GM12878 (cell line): ENCODE measurements around the gene ADCY2. TPM values are rescaled to one million over a fixed set of nuclear protein-coding genes. Genes with fewer than 3 reads are reported as not detected.

Experiments
- ATAC-seq: fragments of 200-7000 bp; cut with Tn5 transposase; 3 replicates; pipeline ENCODE4 v1.9.1; 2020; ENCODE audit warnings: mild to moderate bottlenecking, moderate library complexity
- BruUV-seq: library from RNA; stranded (reverse); fragments of 400-500 nt; replicated peaks from 2 replicates; lab custom pipeline; 2021; lab: Mats Ljungman, UMichigan
- CTCF ChIA-PET: fragments of 300-600 bp; sonication (Branson Sonifier 250); formaldehyde crosslinking; extraction: SDS; loops from one replicate; lab custom pipeline; 2021; ENCODE audit warnings: inconsistent platforms; lab: Yijun Ruan, JAX
- POLR2A ChIA-PET: fragments of 350-600 bp; formaldehyde crosslinking; extraction: SDS; loops from one replicate; lab custom pipeline; 2021; ENCODE audit warnings: inconsistent platforms; lab: Charles Lee
- RAD21 ChIA-PET: fragments of 300-600 bp; sonication (Branson Sonifier 250); formaldehyde crosslinking; loops from one replicate; lab custom pipeline; 2023; ENCODE audit warnings: antibody characterized with exemption; ENCODE audit not compliant: unreplicated experiment; lab: Charles Lee
- SMC1A ChIA-PET: fragments of 300-600 bp; sonication (Branson Sonifier 250); formaldehyde crosslinking; loops from one replicate; lab custom pipeline; 2023; ENCODE audit not compliant: unreplicated experiment, uncharacterized antibody; lab: Charles Lee
- DNase-seq: peaks from one replicate; pipeline ENCODE4 v3.0.0-alpha.2; 2011; ENCODE audit warnings: low read depth, low spot score
- FAIRE-seq: peaks from 3 replicates; lab custom pipeline; 2011; peaks lifted over from hg19 to GRCh38; lab: Jason Lieb, UNC
- H2AFZ ChIP-seq: 2 replicates; pipeline ENCODE4 v1.6.0; 2011; ENCODE audit warnings: low read depth, low read length, control low read depth; ENCODE audit not compliant: control insufficient read depth
- H3K27ac ChIP-seq: 2 replicates; pipeline ENCODE4 v1.5.1; 2011; ENCODE audit warnings: control low read depth; ENCODE audit not compliant: control insufficient read depth, insufficient read depth
- H3K27me3 ChIP-seq, 2 experiments: replicated peaks in 1 of 2; 2 replicates each; pipeline versions ENCODE4 v1.6.0 to v1.6.1; 2011; ENCODE audit warnings: low read length in 1 of 2; ENCODE audit not compliant: control insufficient read depth in 2 of 2, insufficient read depth in 2 of 2
- H3K36me3 ChIP-seq, 2 experiments: 2 replicates each; pipeline ENCODE4 v1.5.1; 2011; ENCODE audit warnings: low read length in 1 of 2; ENCODE audit not compliant: control insufficient read depth in 2 of 2, insufficient read depth in 2 of 2
- H3K4me1 ChIP-seq: 2 replicates; pipeline ENCODE4 v1.6.1; 2011; ENCODE audit warnings: mild to moderate bottlenecking, low read length, moderate library complexity, mixed read lengths; ENCODE audit not compliant: control insufficient read depth, insufficient read depth
- H3K4me2 ChIP-seq: 2 replicates; pipeline ENCODE4 v1.6.0; 2011; ENCODE audit warnings: control low read depth; ENCODE audit not compliant: control insufficient read depth, insufficient read depth
- H3K4me3 ChIP-seq: fragments of 200-600 bp; sonication (generic); 2 replicates; pipeline ENCODE4 v1.5.1; 2016
- H3K79me2 ChIP-seq: 2 replicates; pipeline ENCODE4 v1.6.0; 2011; ENCODE audit warnings: low read length; ENCODE audit not compliant: control insufficient read depth, insufficient read depth
- H3K9ac ChIP-seq: 2 replicates; pipeline ENCODE4 v1.8.0; 2011; ENCODE audit warnings: low read length, control low read depth, mixed read lengths; ENCODE audit not compliant: control insufficient read depth, insufficient read depth
- H3K9me3 ChIP-seq: replicated peaks from 3 replicates; pipeline ENCODE4 v1.5.1; 2011; ENCODE audit warnings: mild to moderate bottlenecking, low read length; ENCODE audit not compliant: control insufficient read depth, insufficient read depth
- H4K20me1 ChIP-seq: 2 replicates; pipeline ENCODE4 v1.6.0; 2011; ENCODE audit not compliant: control insufficient read depth, insufficient read depth
- ATF7 ChIP-seq: fragments of 450-650 bp; IDR thresholded peaks from 2 replicates; pipeline ENCODE4 v1.6.1; 2016; ENCODE audit warnings: low read depth, mild to moderate bottlenecking
- CHD2 ChIP-seq: IDR thresholded peaks from 2 replicates; pipeline ENCODE4 v1.6.1; 2011; ENCODE audit warnings: low read depth, low read length, improper control_type of control experiment, borderline replicate concordance
- CHD4 ChIP-seq: fragments of 200-600 bp; sonication (generic); IDR thresholded peaks from 2 replicates; pipeline ENCODE4 v1.6.1; 2016; ENCODE audit warnings: mild to moderate bottlenecking
- EP300 ChIP-seq, 2 experiments: fragments of 150-350 bp in 1 of 2; IDR thresholded peaks; 2 replicates each; pipeline ENCODE4 v1.6.1; 2011 to 2012; ENCODE audit warnings: low read depth in 2 of 2, low read length in 2 of 2, borderline replicate concordance in 1 of 2, improper control_type of control experiment in 1 of 2, inconsistent platforms in 1 of 2; ENCODE audit not compliant: control insufficient read depth in 1 of 2
- HDAC2 ChIP-seq: fragments of 200-600 bp; sonication (generic); IDR thresholded peaks from 2 replicates; pipeline ENCODE4 v1.6.1; 2017
- MEF2A ChIP-seq: IDR thresholded peaks from 2 replicates; pipeline ENCODE4 v1.6.1; 2011; ENCODE audit warnings: low read depth, mild to moderate bottlenecking, low read length, moderate library complexity; ENCODE audit not compliant: insufficient read depth
- POLR2AphosphoS2 ChIP-seq: IDR thresholded peaks from 2 replicates; pipeline ENCODE4 v1.6.1; 2011; ENCODE audit warnings: low read depth, mild to moderate bottlenecking, low read length, improper control_type of control experiment, moderate library complexity
- SMC3 ChIP-seq: IDR thresholded peaks from 2 replicates; pipeline ENCODE4 v1.6.1; 2011; ENCODE audit warnings: low read length, improper control_type of control experiment, borderline replicate concordance
- SREBF1 ChIP-seq: IDR thresholded peaks from 2 replicates; pipeline ENCODE4 v1.6.1; 2012; ENCODE audit warnings: mild to moderate bottlenecking, low read length
- SRF ChIP-seq, 2 experiments: IDR thresholded peaks; 2 replicates each; pipeline ENCODE4 v1.6.1; 2011; ENCODE audit warnings: low read depth in 2 of 2, low read length in 2 of 2, mild to moderate bottlenecking in 1 of 2, moderate library complexity in 1 of 2
- WGBS: methylation state at CpG from one replicate; pipeline ENCODE4 v1.1.6; 2016; ENCODE audit warnings: low lambda C conversion rate; ENCODE audit not compliant: insufficient replicate concordance, insufficient coverage; ENCODE audit errors: missing lambda C conversion rate; 5-methylcytosine and 5-hydroxymethylcytosine counted together
- in situ Hi-C: fragments of 300-500 bp; cut with MboI; formaldehyde crosslinking; loops from 9 replicates; pipeline ENCODE4 v1.14.3; 2018; ENCODE audit warnings: mixed read lengths
- intact Hi-C: fragments of 100-400 bp; cut with micrococcal nuclease; formaldehyde crosslinking; loops from one replicate; pipeline ENCODE4 v1.14.2; 2022; ENCODE audit not compliant: unreplicated experiment
- polyA plus RNA-seq, 11 experiments: library from polyadenylated mRNA; depleted of rRNA in 4 of 11; unstranded in 6 of 11; stranded (reverse) in 5 of 11; fragments of >200 nt; fragmentation: Nextera tagmentation in 4 of 11; fragmentation: Illumina TruSeq in 1 of 11; extraction: Ambion mirVana in 4 of 11; extraction: Trizol in 1 of 11; gene quantifications; 1 replicate in 1 of 11; 2 replicates in 10 of 11; pipeline versions ENCODE4 v1.2.1 to v1.2.3, GENCODE V29; 2011 to 2016; ENCODE audit warnings: inconsistent platforms in 2 of 11, missing spikeins in 2 of 11, low read depth in 1 of 11
- total RNA-seq, 4 experiments: library from RNA; depleted of rRNA in 3 of 4; stranded (reverse); fragments of >200 nt in 3 of 4; fragmentation: Illumina TruSeq in 1 of 4; extraction: Trizol in 1 of 4; gene quantifications; 2 replicates each; pipeline versions ENCODE4 v1.2.1 to v1.2.3, GENCODE V29; 2013 to 2021
- TF ChIP-seq, protein P1 (sequence below): fragments of 450-650 bp; IDR thresholded peaks from 2 replicates; pipeline ENCODE4 v1.6.1; 2017; ENCODE audit warnings: mild to moderate bottlenecking, moderate library complexity
- TF ChIP-seq, protein P2 (sequence below): fragments of 450-650 bp; IDR thresholded peaks from 2 replicates; pipeline ENCODE4 v1.6.1; 2016; ENCODE audit warnings: mild to moderate bottlenecking
- TF ChIP-seq, protein P3 (sequence below): fragments of 450-650 bp; IDR thresholded peaks from 2 replicates; pipeline ENCODE4 v1.6.1; 2014; ENCODE audit warnings: mild to moderate bottlenecking

ADCY2 gene
- total and polyA plus RNA-seq, 10 of the 15 experiments (the other 5 are each of a cell fraction or from before 2014, with no cell fraction given) = 0.07 to 0.26 TPM; not detected in 8

DNA sequence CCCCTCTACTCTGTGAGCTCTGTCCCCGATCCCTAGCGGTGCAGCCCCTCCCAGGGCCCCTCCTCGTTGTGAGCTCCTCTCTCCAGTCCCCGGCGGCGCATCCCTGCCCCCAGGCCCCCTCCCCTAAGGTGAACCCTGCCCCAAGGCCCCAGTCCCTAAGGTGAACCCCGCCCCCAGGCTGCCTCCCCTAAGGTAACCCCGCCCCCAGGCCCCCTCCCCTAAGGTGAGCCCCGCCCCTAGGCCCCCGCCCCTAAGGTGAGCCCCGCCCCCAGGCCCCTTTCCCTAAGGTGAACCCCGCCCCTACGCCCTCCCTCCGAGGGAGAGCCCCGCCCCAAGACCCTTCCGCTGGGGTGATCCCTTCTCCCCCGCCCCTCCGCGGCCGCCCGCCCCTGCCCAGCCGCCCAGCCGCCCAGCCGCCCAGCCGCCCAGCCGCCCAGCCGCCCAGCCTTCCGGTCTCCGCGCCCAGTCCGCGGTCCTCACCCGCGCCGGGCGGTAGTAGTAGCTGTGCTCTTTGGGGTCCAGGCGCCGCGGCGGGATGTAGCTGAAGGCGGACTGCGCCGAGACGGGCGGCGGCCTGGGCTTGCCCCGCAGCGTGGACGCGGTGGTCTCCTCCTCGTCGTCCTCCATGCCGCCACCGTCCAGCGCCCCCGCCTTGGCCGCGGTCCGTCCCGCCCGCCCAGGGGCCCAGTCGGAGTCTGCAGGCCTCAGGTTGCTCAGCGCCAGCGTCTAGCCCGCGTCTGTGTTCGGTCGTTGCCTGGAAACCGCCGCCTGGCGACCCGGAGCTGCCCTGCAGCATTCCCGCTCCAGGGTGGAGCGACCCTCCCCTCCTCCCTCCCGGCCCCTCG is 454.7 kb downstream of the ADCY2 start, which contains the start of gene CFAP90 (continued):
- no peak for TF ChIP-seq ATF7
- no peak for TF ChIP-seq POLR2AphosphoS2
- TF ChIP-seq SRF (IDR thresholded peaks at IDR 0.05; ENCODE audit: low read depth in 2 of 2, low read length in 2 of 2) = no peak
- TF ChIP-seq SREBF1 = no peak
- no peak for TF ChIP-seq HDAC2
- no peak for TF ChIP-seq EP300 (IDR thresholded peaks at IDR 0.05; ENCODE audit: borderline replicate concordance in 1 of 2, control insufficient read depth in 1 of 2, low read depth in 2 of 2, low read length in 2 of 2)
- TF ChIP-seq, protein P1, sequence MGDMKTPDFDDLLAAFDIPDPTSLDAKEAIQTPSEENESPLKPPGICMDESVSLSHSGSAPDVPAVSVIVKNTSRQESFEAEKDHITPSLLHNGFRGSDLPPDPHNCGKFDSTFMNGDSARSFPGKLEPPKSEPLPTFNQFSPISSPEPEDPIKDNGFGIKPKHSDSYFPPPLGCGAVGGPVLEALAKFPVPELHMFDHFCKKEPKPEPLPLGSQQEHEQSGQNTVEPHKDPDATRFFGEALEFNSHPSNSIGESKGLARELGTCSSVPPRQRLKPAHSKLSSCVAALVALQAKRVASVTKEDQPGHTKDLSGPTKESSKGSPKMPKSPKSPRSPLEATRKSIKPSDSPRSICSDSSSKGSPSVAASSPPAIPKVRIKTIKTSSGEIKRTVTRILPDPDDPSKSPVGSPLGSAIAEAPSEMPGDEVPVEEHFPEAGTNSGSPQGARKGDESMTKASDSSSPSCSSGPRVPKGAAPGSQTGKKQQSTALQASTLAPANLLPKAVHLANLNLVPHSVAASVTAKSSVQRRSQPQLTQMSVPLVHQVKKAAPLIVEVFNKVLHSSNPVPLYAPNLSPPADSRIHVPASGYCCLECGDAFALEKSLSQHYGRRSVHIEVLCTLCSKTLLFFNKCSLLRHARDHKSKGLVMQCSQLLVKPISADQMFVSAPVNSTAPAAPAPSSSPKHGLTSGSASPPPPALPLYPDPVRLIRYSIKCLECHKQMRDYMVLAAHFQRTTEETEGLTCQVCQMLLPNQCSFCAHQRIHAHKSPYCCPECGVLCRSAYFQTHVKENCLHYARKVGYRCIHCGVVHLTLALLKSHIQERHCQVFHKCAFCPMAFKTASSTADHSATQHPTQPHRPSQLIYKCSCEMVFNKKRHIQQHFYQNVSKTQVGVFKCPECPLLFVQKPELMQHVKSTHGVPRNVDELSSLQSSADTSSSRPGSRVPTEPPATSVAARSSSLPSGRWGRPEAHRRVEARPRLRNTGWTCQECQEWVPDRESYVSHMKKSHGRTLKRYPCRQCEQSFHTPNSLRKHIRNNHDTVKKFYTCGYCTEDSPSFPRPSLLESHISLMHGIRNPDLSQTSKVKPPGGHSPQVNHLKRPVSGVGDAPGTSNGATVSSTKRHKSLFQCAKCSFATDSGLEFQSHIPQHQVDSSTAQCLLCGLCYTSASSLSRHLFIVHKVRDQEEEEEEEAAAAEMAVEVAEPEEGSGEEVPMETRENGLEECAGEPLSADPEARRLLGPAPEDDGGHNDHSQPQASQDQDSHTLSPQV = no peak

DNA sequence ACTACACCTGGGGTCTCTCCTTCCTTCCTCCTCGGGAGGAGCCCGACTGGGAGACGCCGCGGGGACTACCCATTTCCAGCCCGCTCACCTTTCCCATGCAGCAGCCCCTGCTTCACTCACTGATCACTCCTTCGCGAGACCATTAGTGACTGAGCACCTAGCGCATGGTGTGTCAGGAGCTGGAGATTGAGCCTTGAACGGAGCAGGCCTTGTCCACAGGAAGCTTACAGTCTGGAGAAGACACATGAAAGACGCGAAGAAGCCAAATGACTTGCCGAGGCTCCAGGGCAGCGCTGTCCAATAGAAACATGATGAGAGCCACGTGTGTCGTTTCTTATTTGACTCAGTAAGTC is 455.3 kb downstream of the ADCY2 start:
- WGBS = 78% methylated on average over 16 of the region's 16 CpGs
- Histone ChIP-seq H3K79me2 (no peaks in the 10 kb centered on the region), H2AFZ (no peak overlapping the region), H3K36me3 (no peaks in the 10 kb centered on the region), H3K9me3 (no peaks in the 10 kb centered on the region; the same call in 2 of the 3 replicates), H3K4me2 (no peak overlapping the region), H4K20me1 (no peaks in the 10 kb centered on the region), H3K9ac (no peak overlapping the region), H3K27me3 (peaks cover 6 to 9% of the 10 kb centered on the region in 2 experiments; a peak in 3 of 4 replicates), H3K4me1 (no peaks in the 10 kb centered on the region), H3K27ac (no peak overlapping the region), H3K4me3 (no peak overlapping the region)
- RAD21 ChIA-PET = no interaction called here
- in situ Hi-C loops (no loop called here), intact Hi-C loops (no loop called here)
- POLR2A ChIA-PET = no interaction called here
- no TSS peak for BruUV-seq
- DNase-seq = no peak
- SMC1A ChIA-PET = no interaction called here
- no peak for ATAC-seq
- CTCF ChIA-PET = no interaction called here
- FAIRE-seq = no peak
- TF ChIP-seq SMC3 = no peak
- TF ChIP-seq, protein P2, sequence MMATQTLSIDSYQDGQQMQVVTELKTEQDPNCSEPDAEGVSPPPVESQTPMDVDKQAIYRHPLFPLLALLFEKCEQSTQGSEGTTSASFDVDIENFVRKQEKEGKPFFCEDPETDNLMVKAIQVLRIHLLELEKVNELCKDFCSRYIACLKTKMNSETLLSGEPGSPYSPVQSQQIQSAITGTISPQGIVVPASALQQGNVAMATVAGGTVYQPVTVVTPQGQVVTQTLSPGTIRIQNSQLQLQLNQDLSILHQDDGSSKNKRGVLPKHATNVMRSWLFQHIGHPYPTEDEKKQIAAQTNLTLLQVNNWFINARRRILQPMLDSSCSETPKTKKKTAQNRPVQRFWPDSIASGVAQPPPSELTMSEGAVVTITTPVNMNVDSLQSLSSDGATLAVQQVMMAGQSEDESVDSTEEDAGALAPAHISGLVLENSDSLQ = no peak
- no peak for TF ChIP-seq HDAC2
- TF ChIP-seq CHD2 = no peak
- TF ChIP-seq, protein P3, sequence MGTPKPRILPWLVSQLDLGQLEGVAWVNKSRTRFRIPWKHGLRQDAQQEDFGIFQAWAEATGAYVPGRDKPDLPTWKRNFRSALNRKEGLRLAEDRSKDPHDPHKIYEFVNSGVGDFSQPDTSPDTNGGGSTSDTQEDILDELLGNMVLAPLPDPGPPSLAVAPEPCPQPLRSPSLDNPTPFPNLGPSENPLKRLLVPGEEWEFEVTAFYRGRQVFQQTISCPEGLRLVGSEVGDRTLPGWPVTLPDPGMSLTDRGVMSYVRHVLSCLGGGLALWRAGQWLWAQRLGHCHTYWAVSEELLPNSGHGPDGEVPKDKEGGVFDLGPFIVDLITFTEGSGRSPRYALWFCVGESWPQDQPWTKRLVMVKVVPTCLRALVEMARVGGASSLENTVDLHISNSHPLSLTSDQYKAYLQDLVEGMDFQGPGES = no peak
- TF ChIP-seq CHD4 = no peak
- no peak for TF ChIP-seq MEF2A
